ENCODE data around the gene RBM14. TPM values are rescaled to one million over a fixed set of nuclear protein-coding genes. Genes with fewer than 3 reads are reported as not detected.

RBM14 gene
- total RNA-seq, 1 donor from 2014 or later: 24.1 TPM

GRCh38 chr11:66674964-66675602, 58.7 kb downstream of the RBM14 start:
- FAIRE-seq: no peak
- no peak for DNase-seq (ENCODE audit: low spot score in 2 of 2)

GRCh38 chr11:66676282-66676919, 60.0 kb downstream of the RBM14 start:
- DNase-seq (ENCODE audit: low spot score in 2 of 2): no peak
- FAIRE-seq: no peak

Small RNA genes lying within 50 kb of the gene (small RNA-seq; reads per million reads assigned to genes)
- gene RNU4-39P: not detected

Other genes with a start within 250 kb of the RBM14 start
- gene SLC29A2, start 244.9 kb upstream of the RBM14 start, total RNA-seq: 1.6 TPM
- gene NPAS4, start 195.6 kb upstream of the RBM14 start, total RNA-seq: under 0.01 TPM
- 17.1 TPM for gene MRPL11, start 177.8 kb upstream of the RBM14 start, total RNA-seq
- 13.5 TPM for gene PELI3, start 149.7 kb upstream of the RBM14 start, total RNA-seq
- 39.1 TPM for gene DPP3, start 136.2 kb upstream of the RBM14 start, total RNA-seq
- gene BBS1, start 106.0 kb upstream of the RBM14 start, total RNA-seq: 41.2 TPM
- gene ZDHHC24, start 70.6 kb upstream of the RBM14 start, total RNA-seq: 5.3 TPM
- not detected for gene ACTN3, start 69.7 kb upstream of the RBM14 start, total RNA-seq
- gene CTSF, start 48.0 kb upstream of the RBM14 start, total RNA-seq: 34.6 TPM
- 1.2 TPM for gene CCDC87, start 23.6 kb upstream of the RBM14 start, total RNA-seq
- gene CCS, start 23.4 kb upstream of the RBM14 start, total RNA-seq: 19.2 TPM
- gene RBM4, start 22.1 kb downstream of the RBM14 start, total RNA-seq: 137 TPM
- 102 TPM for gene RBM4B, start 61.3 kb downstream of the RBM14 start, total RNA-seq
- 170 TPM for gene SPTBN2, start 112.6 kb downstream of the RBM14 start, total RNA-seq
- gene RCE1, start 226.8 kb downstream of the RBM14 start, total RNA-seq: 9.8 TPM
- gene LRFN4, start 240.4 kb downstream of the RBM14 start, total RNA-seq: 44.0 TPM

All from frontal cortex (tissue), 4 donors.